Activated T-helper 17 cell treated with anti-CD3 and anti-CD28 coated beads, Interleukin-2, amount 50 U/mL, for 72 hours (primary cell): ENCODE data around the gene SLC22A24. TPM values are rescaled to one million over a fixed set of nuclear protein-coding genes. Genes with fewer than 3 reads are reported as not detected.
"Not testable (repeated sequence)": the region's sequence is repeated elsewhere in the genome, so short reads cannot be mapped to it uniquely, and the experiment has no call there.

Source experiments
- ATAC-seq: fragments of 150-1000 bp; cut with Tn5 transposase; replicated peaks from 2 replicates; pipeline ENCODE4 v1.10.0; 2021; ENCODE audit warnings: mild to moderate bottlenecking, moderate library complexity
- H3K27ac Mint-ChIP-seq: one replicate; pipeline ENCODE4 v1.8.0; 2022; ENCODE audit warnings: mixed read lengths
- H3K27me3 Mint-ChIP-seq: one replicate; pipeline ENCODE4 v1.8.0; 2022; ENCODE audit warnings: mixed read lengths
- H3K36me3 Mint-ChIP-seq: one replicate; pipeline ENCODE4 v1.8.0; 2022; ENCODE audit warnings: low read depth, mild to moderate bottlenecking, mixed read lengths
- H3K4me1 Mint-ChIP-seq: one replicate; pipeline ENCODE4 v1.8.0; 2022; ENCODE audit warnings: mixed read lengths
- H3K4me3 Mint-ChIP-seq: one replicate; pipeline ENCODE4 v1.8.0; 2022; ENCODE audit warnings: mild to moderate bottlenecking, mixed read lengths
- H3K9me3 Mint-ChIP-seq: one replicate; pipeline ENCODE4 v1.8.0; 2022; ENCODE audit warnings: mixed read lengths
- total RNA-seq, 2 donors: library from RNA; stranded (reverse); gene quantifications; one replicate each; pipeline ENCODE4 v1.2.3, GENCODE V29; 2022

Gene SLC22A24, protein sequence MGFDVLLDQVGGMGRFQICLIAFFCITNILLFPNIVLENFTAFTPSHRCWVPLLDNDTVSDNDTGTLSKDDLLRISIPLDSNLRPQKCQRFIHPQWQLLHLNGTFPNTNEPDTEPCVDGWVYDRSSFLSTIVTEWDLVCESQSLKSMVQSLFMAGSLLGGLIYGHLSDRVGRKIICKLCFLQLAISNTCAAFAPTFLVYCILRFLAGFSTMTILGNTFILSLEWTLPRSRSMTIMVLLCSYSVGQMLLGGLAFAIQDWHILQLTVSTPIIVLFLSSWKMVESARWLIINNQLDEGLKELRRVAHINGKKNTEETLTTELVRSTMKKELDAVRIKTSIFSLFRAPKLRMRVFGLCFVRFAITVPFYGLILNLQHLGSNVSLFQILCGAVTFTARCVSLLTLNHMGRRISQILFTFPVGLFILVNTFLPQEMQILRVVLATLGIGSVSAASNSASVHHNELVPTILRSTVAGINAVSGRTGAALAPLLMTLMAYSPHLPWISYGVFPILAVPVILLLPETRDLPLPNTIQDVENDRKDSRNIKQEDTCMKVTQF
- total RNA-seq: not detected

DNA sequence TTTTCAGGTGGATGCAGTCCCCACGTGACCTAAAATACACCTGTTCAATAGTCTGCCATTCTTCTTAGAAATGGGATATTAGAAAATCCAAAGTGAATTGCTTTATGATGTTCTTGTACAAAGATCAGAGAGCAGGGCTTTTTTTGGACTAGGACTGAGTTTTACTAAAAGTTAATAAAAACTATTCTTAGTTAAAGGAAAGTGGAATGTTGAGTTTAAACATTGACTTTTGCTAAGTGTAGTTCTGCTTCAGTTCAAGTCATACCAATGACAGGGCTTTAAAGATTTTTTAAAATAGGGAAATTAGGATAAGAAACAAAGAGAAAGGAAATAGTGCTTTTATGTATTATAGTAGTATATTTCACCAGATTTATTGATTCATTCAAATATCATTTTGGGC is at the start of gene SLC22A24:
TSS of gene SLC22A24 (minus strand) at position 101 of the 400 bp plus-strand sequence. CDS start 442 bp downstream, outside the sequence.
- peaks cover 4% of the 10 kb centered on the region for H3K27me3 Mint-ChIP-seq
- no peaks in the 10 kb centered on the region for H3K9me3 Mint-ChIP-seq
- H3K36me3 Mint-ChIP-seq: no peaks in the 10 kb centered on the region
- no peaks in the 10 kb centered on the region for H3K4me1 Mint-ChIP-seq
- no peak within 1 kb of the TSS for H3K27ac Mint-ChIP-seq
- ATAC-seq: no peak
- no peak within 1 kb of the TSS for H3K4me3 Mint-ChIP-seq

DNA sequence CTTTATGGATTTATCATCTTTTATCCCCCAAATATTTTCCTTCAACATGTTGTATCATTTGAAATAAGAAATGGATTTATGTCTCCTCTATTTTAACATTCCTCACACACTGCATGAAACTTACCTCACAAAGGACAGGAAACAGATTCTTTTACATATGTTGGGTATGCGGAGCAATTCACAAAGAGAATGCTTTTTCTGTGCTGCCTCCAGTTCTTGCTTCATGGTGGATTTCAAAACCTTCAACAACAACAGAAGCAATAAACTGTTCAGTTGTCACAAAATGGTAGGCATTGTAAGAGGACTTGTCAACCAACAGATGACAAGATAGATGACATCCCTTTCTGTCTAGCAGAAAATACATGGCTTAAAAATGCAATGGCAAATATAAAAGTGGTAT is 36.5 kb upstream of the SLC22A24 start:
- Mint-ChIP-seq H3K9me3 (no peaks in the 10 kb centered on the region), H3K27ac (no peak overlapping the region), H3K36me3 (no peaks in the 10 kb centered on the region), H3K4me1 (no peaks in the 10 kb centered on the region), H3K4me3 (no peak overlapping the region), H3K27me3 (peaks cover 36% of the 10 kb centered on the region)
- ATAC-seq: no peak

DNA sequence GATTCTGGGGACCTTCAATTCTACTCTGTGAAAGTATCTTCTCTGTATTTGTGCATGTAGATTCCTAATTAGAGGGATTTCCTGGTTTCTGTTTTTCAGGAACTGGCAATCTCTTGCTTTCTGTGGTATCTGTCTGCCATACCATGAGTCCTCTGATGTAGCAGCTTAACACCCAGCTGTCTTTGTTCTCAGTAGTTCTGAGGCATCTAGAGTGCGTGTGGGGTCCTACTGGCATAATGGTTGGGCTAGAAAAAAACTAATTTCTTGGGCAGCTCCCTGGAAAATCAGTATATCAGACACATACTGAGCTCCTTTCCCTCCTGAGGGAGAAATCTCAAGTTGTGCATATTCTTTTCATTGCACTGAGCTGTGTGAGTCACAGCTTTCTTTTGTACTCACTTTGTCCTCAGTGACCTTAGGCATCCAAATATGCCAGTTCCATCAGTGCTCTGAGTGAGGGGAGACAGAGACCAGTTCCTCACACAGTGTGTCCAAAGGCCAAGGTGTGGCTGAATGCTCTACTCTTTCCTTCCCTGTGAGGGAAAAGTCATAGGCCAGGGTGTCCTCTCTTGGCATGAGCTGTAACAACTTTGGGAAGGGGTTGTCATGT is 35.5 kb upstream of the SLC22A24 start:
- H3K9me3 Mint-ChIP-seq: no peaks in the 10 kb centered on the region
- H3K4me3 Mint-ChIP-seq: no peak overlapping the region
- H3K27me3 Mint-ChIP-seq: peaks cover 36% of the 10 kb centered on the region
- H3K36me3 Mint-ChIP-seq: no peaks in the 10 kb centered on the region
- H3K27ac Mint-ChIP-seq: no peak overlapping the region
- no peak for ATAC-seq
- no peaks in the 10 kb centered on the region for H3K4me1 Mint-ChIP-seq

DNA sequence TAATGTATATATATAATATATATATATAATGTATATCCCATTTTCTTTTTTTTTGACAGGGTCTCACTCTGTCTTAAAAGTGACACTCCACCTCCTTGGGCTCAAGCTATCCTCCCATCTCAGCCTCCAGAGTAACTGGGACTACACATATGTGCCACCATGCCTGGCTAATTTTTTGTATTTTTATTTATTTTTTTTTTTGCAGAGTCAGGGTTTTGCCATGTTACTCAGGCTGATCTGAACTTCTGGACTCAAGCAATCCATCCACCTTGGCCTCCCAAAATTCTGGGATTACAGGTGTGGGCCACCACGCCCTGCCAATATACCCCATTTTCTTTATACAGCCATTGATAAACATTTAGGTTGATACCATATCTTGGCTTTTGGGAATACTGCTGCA is 33.9 kb upstream of the SLC22A24 start:
- H3K9me3 Mint-ChIP-seq: no peaks in the 10 kb centered on the region
- peaks cover 27% of the 10 kb centered on the region for H3K27me3 Mint-ChIP-seq
- no peaks in the 10 kb centered on the region for H3K36me3 Mint-ChIP-seq
- H3K4me3 Mint-ChIP-seq: no peak overlapping the region
- H3K4me1 Mint-ChIP-seq: no peaks in the 10 kb centered on the region
- ATAC-seq: no peak
- no peak overlapping the region for H3K27ac Mint-ChIP-seq

DNA sequence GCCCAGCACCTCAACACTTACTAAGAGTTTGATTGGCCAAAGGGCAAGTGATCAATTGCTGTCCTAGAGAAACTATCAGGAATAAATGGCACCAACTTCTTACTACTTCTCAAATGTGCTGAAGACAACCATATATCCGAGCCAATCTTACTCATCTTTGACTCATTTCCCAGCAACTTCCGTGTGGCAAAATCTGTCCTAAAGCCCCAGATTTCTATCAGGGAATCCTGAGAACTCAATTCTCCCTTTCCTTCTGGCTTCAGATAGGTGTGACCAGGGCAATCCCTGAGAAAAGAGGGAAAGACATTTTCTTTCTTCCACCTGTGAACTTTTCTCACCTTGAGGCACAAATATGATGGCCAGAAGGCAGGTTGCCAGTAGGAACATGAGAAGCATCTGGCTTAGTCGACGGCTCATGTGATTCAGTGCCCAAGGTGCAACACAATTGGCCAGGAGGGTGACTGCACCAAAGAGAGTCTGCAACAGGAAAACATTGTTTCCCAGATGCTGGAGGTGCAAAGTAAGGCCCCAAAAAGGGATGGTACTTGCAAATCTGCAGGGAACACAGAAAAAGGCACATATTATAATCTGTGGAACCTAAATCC is 21.8 kb upstream of the SLC22A24 start:
- H3K4me3 Mint-ChIP-seq: no peak overlapping the region
- no peaks in the 10 kb centered on the region for H3K36me3 Mint-ChIP-seq
- no peaks in the 10 kb centered on the region for H3K4me1 Mint-ChIP-seq
- H3K27me3 Mint-ChIP-seq: peaks cover 52% of the 10 kb centered on the region
- no peak for ATAC-seq
- H3K9me3 Mint-ChIP-seq: no peaks in the 10 kb centered on the region
- no peak overlapping the region for H3K27ac Mint-ChIP-seq

DNA sequence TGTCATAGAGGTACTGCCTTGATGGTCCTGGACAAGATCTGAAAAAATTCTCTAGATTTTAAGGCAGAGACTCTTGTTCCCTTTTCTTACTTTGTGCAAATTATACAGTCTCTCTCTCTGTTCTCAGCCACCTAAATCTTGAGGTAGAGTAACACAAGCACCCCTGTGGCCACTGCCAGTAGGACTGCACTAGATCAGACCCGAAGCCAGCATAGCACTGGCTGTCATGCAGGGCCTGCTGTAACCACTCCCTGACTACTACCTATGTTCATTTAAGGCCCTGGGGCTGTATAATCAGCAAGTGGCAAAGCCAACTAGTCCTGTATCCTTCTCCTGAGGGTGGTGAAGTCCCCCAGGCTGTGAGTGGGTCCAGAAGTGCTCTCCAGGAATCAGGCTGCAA is 11.8 kb upstream of the SLC22A24 start:
- peaks cover 43% of the 10 kb centered on the region for H3K27me3 Mint-ChIP-seq

DNA sequence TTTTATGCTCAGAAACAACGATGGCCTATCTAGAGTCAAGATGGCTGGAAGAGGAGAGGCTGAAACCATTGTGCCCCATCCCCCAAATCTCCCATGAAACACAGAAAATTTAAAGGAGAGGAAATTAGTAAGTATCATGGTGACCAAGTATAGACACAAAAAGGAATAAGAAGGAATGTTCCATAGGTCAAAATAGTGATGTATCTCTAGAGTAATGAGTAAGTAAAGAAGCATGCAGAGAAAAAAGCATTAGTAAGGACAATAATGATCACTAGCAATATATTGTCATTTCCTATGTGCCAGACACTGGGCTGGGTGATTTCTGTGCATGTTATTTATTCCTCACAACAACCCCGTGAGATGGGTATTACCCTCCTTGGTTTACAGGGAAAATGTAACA is 2.6 kb upstream of the SLC22A24 start:
- peaks cover 4% of the 10 kb centered on the region for H3K27me3 Mint-ChIP-seq
- no peaks in the 10 kb centered on the region for H3K9me3 Mint-ChIP-seq
- H3K4me1 Mint-ChIP-seq: no peaks in the 10 kb centered on the region
- H3K4me3 Mint-ChIP-seq: no peak overlapping the region
- no peak overlapping the region for H3K27ac Mint-ChIP-seq
- ATAC-seq: no peak
- H3K36me3 Mint-ChIP-seq: no peaks in the 10 kb centered on the region

More for the DNA sequence above, 11.8 kb upstream of the SLC22A24 start:
- no peak overlapping the region for H3K4me3 Mint-ChIP-seq
- no peaks in the 10 kb centered on the region for H3K9me3 Mint-ChIP-seq
- no peaks in the 10 kb centered on the region for H3K36me3 Mint-ChIP-seq
- ATAC-seq: no peak
- H3K27ac Mint-ChIP-seq: no peak overlapping the region
- H3K4me1 Mint-ChIP-seq: no peaks in the 10 kb centered on the region

DNA sequence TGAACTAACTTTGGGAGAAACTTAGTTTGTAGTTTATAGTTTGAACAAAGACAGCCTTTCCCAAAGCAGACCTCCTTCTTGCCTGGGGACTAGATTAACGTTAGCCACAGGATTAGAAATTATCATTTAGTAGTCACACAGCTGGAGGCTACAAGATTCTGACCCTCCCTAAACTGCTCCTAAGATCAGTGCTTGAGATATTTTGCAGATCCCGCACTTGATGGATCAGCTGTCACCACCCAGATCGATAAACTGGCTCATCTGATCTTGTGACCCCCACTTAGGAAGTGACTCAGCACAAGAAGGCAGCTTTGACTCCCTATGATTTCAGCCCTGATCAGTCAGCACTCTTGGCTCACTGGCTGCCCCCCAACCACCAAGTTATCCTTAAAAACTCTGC is 1.6 kb downstream of the SLC22A24 start:
- no peak for ATAC-seq
- Mint-ChIP-seq H3K4me1 (no peaks in the 10 kb centered on the region), H3K4me3 (no peak overlapping the region), H3K36me3 (no peaks in the 10 kb centered on the region), H3K27ac (no peak overlapping the region), H3K27me3 (peaks cover 4% of the 10 kb centered on the region), H3K9me3 (no peaks in the 10 kb centered on the region)

DNA sequence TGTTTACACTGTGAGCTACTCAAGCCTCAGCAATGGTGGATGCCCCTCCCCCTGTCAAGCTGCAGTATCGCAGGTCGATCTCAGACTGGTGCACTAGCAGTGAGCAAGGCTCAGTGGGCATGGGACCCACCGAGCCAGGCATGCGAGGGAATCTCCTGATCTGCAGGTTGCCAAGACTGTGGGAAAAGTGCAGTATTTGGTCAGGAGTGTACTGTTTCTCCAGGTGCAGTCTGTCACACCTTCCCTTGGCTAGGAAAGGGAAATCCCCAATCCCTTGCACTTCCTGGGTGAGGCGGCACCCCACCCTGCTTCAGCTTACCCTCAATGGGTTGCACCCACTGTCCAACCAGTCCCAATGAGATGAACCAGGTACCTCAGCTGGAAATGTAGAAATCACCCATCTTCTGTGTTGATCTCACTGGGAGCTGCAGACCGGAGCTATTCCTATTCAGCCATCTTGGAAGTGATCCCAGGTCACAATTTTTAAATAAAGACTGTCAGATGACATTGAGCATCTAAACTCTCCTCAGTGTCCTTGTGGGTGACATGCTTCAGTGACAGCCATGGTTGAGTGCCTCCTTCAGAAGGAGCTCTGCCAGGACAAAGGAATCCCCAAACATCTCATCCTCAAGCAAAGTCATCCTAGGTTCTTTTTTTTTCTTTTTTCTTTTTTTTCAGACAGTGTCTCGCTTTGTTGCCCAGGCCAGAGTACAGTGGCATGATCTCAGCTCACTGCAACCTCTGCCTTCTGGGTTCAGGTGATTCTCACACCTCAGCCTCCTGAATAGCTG is 10.8 kb downstream of the SLC22A24 start:
- H3K36me3 Mint-ChIP-seq: no peaks in the 10 kb centered on the region
- no peak overlapping the region for H3K27ac Mint-ChIP-seq
- peaks cover 39% of the 10 kb centered on the region for H3K27me3 Mint-ChIP-seq
- no peaks in the 10 kb centered on the region for H3K9me3 Mint-ChIP-seq
- ATAC-seq: no peak
- no peak overlapping the region for H3K4me3 Mint-ChIP-seq
- H3K4me1 Mint-ChIP-seq: no peaks in the 10 kb centered on the region

DNA sequence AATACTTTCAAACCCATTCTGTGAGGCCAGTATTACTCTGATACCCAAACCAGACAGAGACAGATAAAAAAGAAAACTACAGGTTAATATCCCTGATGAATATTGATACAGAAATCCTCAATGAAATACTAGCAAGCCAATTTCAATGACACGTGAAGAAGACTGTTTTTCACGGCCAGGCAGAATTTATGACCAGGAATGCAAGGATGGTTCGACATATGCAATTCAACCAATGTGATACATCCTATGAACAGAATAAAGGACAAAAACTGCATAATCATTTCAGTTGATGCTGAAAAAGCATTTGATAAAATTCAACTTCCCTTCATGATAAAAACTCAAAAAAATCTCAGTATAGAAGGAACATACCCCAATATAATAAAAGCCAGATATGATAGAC is 44.5 kb downstream of the SLC22A24 start:
- Mint-ChIP-seq H3K4me3 (no peak overlapping the region), H3K36me3 (no peaks in the 10 kb centered on the region), H3K4me1 (no peaks in the 10 kb centered on the region), H3K27ac (no peak overlapping the region), H3K9me3 (peaks cover 5% of the 10 kb centered on the region), H3K27me3 (peaks cover 16% of the 10 kb centered on the region)
- no peak for ATAC-seq

DNA sequence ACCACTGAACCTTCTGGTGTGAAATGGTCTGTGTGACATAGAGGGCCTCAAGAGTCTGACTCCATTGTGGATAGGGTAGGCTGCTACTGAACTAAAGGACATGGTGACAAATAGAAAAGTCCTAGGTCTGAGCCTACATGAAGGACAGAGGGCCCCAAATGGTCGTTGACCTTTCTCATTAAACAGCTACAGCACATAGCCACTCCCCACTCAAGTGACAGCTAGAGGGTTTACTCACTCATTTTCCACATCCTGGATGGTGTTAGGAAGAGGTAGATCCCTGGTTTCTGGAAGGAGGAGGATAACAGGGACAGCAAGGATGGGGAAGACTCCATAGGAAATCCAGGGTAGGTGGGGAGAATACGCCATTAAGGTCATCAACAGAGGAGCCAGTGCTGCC is 63.3 kb downstream of the SLC22A24 start:
- Mint-ChIP-seq H3K4me3 (no peak overlapping the region), H3K4me1 (peaks cover 3% of the 10 kb centered on the region), H3K27ac (no peak overlapping the region), H3K27me3 (peaks cover 34% of the 10 kb centered on the region), H3K9me3 (no peaks in the 10 kb centered on the region), H3K36me3 (no peaks in the 10 kb centered on the region)
- ATAC-seq: no peak

DNA sequence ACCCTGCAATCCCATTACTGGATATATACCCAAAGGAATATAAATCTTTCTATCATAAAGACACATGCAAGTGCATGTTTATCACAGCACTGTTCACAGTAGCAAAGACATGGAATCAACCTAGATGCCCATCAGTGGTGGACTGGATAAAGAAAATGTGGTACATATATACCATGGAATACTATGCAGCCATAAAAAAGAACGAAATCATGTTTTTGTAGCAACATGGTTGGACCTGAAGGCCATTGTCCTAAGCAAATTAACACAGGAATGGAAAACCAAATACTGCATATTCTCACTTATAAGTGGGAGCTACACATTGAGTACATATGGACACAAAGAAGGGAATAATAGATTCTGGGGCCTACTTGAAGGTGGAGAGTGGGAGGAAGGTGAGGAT is 97.8 kb downstream of the SLC22A24 start:
- H3K36me3 Mint-ChIP-seq, H3K9me3 Mint-ChIP-seq, ATAC-seq, H3K4me3 Mint-ChIP-seq, H3K27ac Mint-ChIP-seq, H3K4me1 Mint-ChIP-seq: not testable (repeated sequence)
- peaks cover 27% of the 10 kb centered on the region for H3K27me3 Mint-ChIP-seq

DNA sequence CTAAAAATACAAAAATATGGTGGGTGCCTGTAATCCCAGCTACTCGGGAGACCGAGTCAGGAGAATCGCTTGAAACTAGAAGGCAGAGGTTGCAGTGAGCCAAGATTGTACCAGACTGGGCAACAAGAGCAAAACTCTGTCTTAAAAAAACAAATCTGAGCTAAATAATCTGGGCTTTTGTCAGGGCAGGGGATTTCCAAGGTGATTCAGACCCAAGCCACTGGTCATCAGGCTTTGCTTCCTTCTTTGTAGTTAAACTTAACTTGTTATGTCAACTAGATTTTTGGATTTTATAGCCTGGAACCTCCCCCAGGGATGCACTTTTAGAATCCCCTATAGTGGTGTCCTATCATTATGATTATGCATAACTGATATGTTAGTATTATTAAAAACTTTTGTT is 101.4 kb downstream of the SLC22A24 start:
- no peaks in the 10 kb centered on the region for H3K4me1 Mint-ChIP-seq
- no peak overlapping the region for H3K4me3 Mint-ChIP-seq
- H3K27me3 Mint-ChIP-seq: peaks cover 35% of the 10 kb centered on the region
- ATAC-seq: no peak
- no peak overlapping the region for H3K27ac Mint-ChIP-seq
- H3K36me3 Mint-ChIP-seq: no peaks in the 10 kb centered on the region
- H3K9me3 Mint-ChIP-seq: no peaks in the 10 kb centered on the region

DNA sequence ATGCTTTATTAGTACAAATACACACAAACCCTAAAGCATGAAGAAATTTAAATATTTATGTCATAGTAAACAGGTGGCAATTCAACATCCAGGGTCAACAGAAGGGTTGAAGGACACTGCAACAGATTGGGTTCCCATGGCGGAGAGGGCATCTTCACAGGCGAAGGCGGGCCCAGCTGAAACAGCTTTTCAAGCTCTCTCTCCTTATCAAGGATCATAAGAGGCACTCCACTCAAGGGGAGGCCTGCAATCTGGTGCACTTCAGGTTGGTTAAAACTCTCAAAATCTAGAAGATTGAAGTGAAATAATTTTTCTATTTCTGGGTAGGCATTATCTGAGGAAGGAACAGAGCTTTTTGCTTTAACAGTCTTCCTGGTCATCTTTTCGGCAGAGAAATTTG is 111.6 kb downstream of the SLC22A24 start:
- ATAC-seq: no peak
- H3K36me3 Mint-ChIP-seq: no peaks in the 10 kb centered on the region
- H3K27me3 Mint-ChIP-seq: peaks cover 31% of the 10 kb centered on the region
- H3K9me3 Mint-ChIP-seq: no peaks in the 10 kb centered on the region
- no peak overlapping the region for H3K4me3 Mint-ChIP-seq
- H3K4me1 Mint-ChIP-seq: peaks cover 5% of the 10 kb centered on the region
- no peak overlapping the region for H3K27ac Mint-ChIP-seq
